Liver (tissue), 9 donors: Measurements from ENCODE around the gene RASA3. TPM values are rescaled to one million over a fixed set of nuclear protein-coding genes. Genes with fewer than 3 reads are reported as not detected.

Experiments used
- DNase-seq: peaks from one replicate; pipeline ENCODE4 v3.0.0-alpha.2; 2017; ENCODE audit warnings: low spot score
- H3K27ac ChIP-seq, 2 donors: one replicate each; pipeline ENCODE4 v1.7.0; 2013; ENCODE audit warnings: inconsistent platforms in 2 of 2, low read length in 2 of 2, control low read depth in 1 of 2, low read depth in 1 of 2, mild to moderate bottlenecking in 1 of 2
- H3K27me3 ChIP-seq, 4 donors: one replicate each; pipeline versions ENCODE4 v1.6.1 to v1.7.0; 2013; ENCODE audit warnings: low read length in 3 of 4, inconsistent platforms in 1 of 4, mild to moderate bottlenecking in 1 of 4, moderate library complexity in 1 of 4; ENCODE audit not compliant: control insufficient read depth in 4 of 4, insufficient read depth in 4 of 4
- H3K36me3 ChIP-seq, 4 donors: one replicate each; pipeline versions ENCODE4 v1.6.1 to v1.7.0; 2013; ENCODE audit warnings: low read length in 3 of 4, mild to moderate bottlenecking in 3 of 4, low read depth in 1 of 4, moderate library complexity in 1 of 4; ENCODE audit not compliant: control insufficient read depth in 4 of 4, insufficient read depth in 3 of 4
- H3K4me1 ChIP-seq, 4 donors: one replicate each; pipeline versions ENCODE4 v1.6.1 to v1.7.0; 2013; ENCODE audit warnings: low read length in 3 of 4, mild to moderate bottlenecking in 3 of 4, moderate library complexity in 1 of 4; ENCODE audit not compliant: control insufficient read depth in 4 of 4, insufficient read depth in 4 of 4
- H3K4me3 ChIP-seq, 3 donors: one replicate each; pipeline versions ENCODE4 v1.6.1 to v1.7.0; 2013; ENCODE audit warnings: low read length in 3 of 3, control low read depth in 1 of 3, low read depth in 1 of 3, mild to moderate bottlenecking in 1 of 3
- H3K9ac ChIP-seq, 2 donors: one replicate each; pipeline ENCODE4 v1.7.0; 2013; ENCODE audit warnings: low read length in 2 of 2, mild to moderate bottlenecking in 2 of 2, moderate library complexity in 2 of 2, control low read depth in 1 of 2, low read depth in 1 of 2
- H3K9me3 ChIP-seq, 4 donors: one replicate each; pipeline versions ENCODE4 v1.6.1 to v1.7.0; 2013; ENCODE audit warnings: low read length in 3 of 4; ENCODE audit not compliant: control insufficient read depth in 4 of 4
- ATF3 ChIP-seq: IDR thresholded peaks from 2 replicates; pipeline ENCODE4 v1.6.1; 2016; ENCODE audit warnings: antibody characterized with exemption
- CTCF ChIP-seq: fragments of 150-350 bp; IDR thresholded peaks from 2 replicates; pipeline ENCODE4 v1.5.1; 2017; ENCODE audit warnings: improper control_type of control experiment, low read depth, low read length; ENCODE audit not compliant: missing input control
- EGR1 ChIP-seq, 2 donors: IDR thresholded peaks; 2 replicates each; pipeline ENCODE4 v1.6.1; 2016 to 2018; ENCODE audit warnings: antibody characterized with exemption in 2 of 2, low read depth in 2 of 2
- FOXA1 ChIP-seq: IDR thresholded peaks from 2 replicates; pipeline ENCODE4 v1.6.1; 2016; ENCODE audit warnings: antibody characterized with exemption
- FOXA2 ChIP-seq: IDR thresholded peaks from 2 replicates; pipeline ENCODE4 v1.6.1; 2016; ENCODE audit warnings: antibody characterized with exemption
- GABPA ChIP-seq, 2 donors: IDR thresholded peaks in 1 of 2; conservative IDR thresholded peaks in 1 of 2; 2 replicates each; pipeline ENCODE4 v1.6.1; 2016; ENCODE audit warnings: antibody characterized with exemption in 2 of 2, mild to moderate bottlenecking in 1 of 2, moderate library complexity in 1 of 2
- HNF4A ChIP-seq, 2 donors: conservative IDR thresholded peaks; 2 replicates each; pipeline ENCODE4 v1.6.1; 2016; ENCODE audit warnings: antibody characterized with exemption in 2 of 2, mild to moderate bottlenecking in 2 of 2
- HNF4G ChIP-seq: IDR thresholded peaks from 2 replicates; pipeline ENCODE4 v1.6.1; 2016; ENCODE audit warnings: antibody characterized with exemption
- JUND ChIP-seq, 2 donors: IDR thresholded peaks; 2 replicates each; pipeline ENCODE4 v1.6.1; 2016; ENCODE audit warnings: antibody characterized with exemption in 2 of 2
- MAX ChIP-seq: IDR thresholded peaks from 2 replicates; pipeline ENCODE4 v1.6.1; 2016; ENCODE audit warnings: antibody characterized with exemption
- NR2F2 ChIP-seq: IDR thresholded peaks from 2 replicates; pipeline ENCODE4 v1.6.1; 2016; ENCODE audit warnings: antibody characterized with exemption
- RAD21 ChIP-seq, 2 donors: IDR thresholded peaks; 2 replicates each; pipeline ENCODE4 v1.6.1; 2016; ENCODE audit warnings: antibody characterized with exemption in 2 of 2, mild to moderate bottlenecking in 2 of 2
- REST ChIP-seq: IDR thresholded peaks from 2 replicates; pipeline ENCODE4 v1.6.1; 2016; ENCODE audit warnings: antibody characterized with exemption, mild to moderate bottlenecking
- RXRA ChIP-seq, 2 donors: IDR thresholded peaks; 2 replicates each; pipeline ENCODE4 v1.6.1; 2017 to 2018; ENCODE audit warnings: antibody characterized with exemption in 2 of 2, mild to moderate bottlenecking in 1 of 2
- SP1 ChIP-seq: IDR thresholded peaks from 2 replicates; pipeline ENCODE4 v1.6.1; 2018; ENCODE audit warnings: antibody characterized with exemption, mild to moderate bottlenecking
- TAF1 ChIP-seq: conservative IDR thresholded peaks from 2 replicates; pipeline ENCODE4 v1.6.1; 2016; ENCODE audit warnings: antibody characterized with exemption, mild to moderate bottlenecking
- YY1 ChIP-seq: IDR thresholded peaks from 2 replicates; pipeline ENCODE4 v1.6.1; 2016; ENCODE audit warnings: antibody characterized with exemption, mild to moderate bottlenecking
- ZBTB33 ChIP-seq: IDR thresholded peaks from 2 replicates; pipeline ENCODE4 v1.6.1; 2016; ENCODE audit warnings: antibody characterized with exemption
- WGBS: extraction: QIAGEN DNeasy Blood & Tissue Kit; methylation state at CpG from one replicate; pipeline ENCODE4 v1.1.7; 2013; 5-methylcytosine and 5-hydroxymethylcytosine counted together
- polyA plus RNA-seq, 2 donors: library from polyadenylated mRNA; stranded (reverse) in 1 of 2; unstranded in 1 of 2; fragments of 200-250 nt in 1 of 2; fragments of >200 nt in 1 of 2; fragmentation: Nextera tagmentation in 1 of 2; extraction: Ambion mirVana in 1 of 2; gene quantifications; one replicate each; pipeline versions ENCODE4 v1.2.1 to v1.2.3, GENCODE V29; 2013 to 2015
- total RNA-seq, 2 donors: library from RNA; depleted of rRNA; stranded (reverse); fragments of >200 nt; gene quantifications; one replicate each; pipeline ENCODE4 v1.2.3, GENCODE V29; 2014
- donor health status: healthy.
- donor health status: healthy.
- donor health status: healthy.
- donor health status: healthy.
- donor health status: healthy.

The RASA3 gene
- total and polyA plus RNA-seq, 4 donors, result 0.64 to 5.9 (median 3.8) TPM

GRCh38 chr13:114065141-114065925, 67.1 kb downstream of the RASA3 start:
- peaks cover 0 to 7% (median 2%) of the 10 kb centered on the region in 4 donors for H3K4me1 ChIP-seq
- no peaks in the 10 kb centered on the region for H3K27me3 ChIP-seq
- H3K36me3 ChIP-seq, result no peaks in the 10 kb centered on the region
- no peaks in the 10 kb centered on the region for H3K9me3 ChIP-seq
- peak overlapping the region; percentile 69 to 77 for H3K27ac ChIP-seq
- DNase-seq, result no peak
- no peak for TF ChIP-seq GABPA (IDR thresholded peaks at IDR 0.05 in 1 of 2, conservative IDR thresholded peaks at IDR 0.05 in 1 of 2)
- peak in 1 of 2 donors; percentile 39 for TF ChIP-seq RAD21 (IDR thresholded peaks at IDR 0.05)
- TF ChIP-seq HNF4G, result no peak
- TF ChIP-seq MAX, result no peak
- TF ChIP-seq NR2F2, result no peak
- TF ChIP-seq SP1, result peak; percentile 5
- TF ChIP-seq RXRA (IDR thresholded peaks at IDR 0.05), result peak in 1 of 2 donors; percentile 36
- peak; percentile 72 to 74 for TF ChIP-seq JUND (IDR thresholded peaks at IDR 0.05)
- no peak for TF ChIP-seq REST
- TF ChIP-seq ZBTB33, result no peak
- no peak for TF ChIP-seq CTCF
- no peak for TF ChIP-seq TAF1
- no peak for TF ChIP-seq FOXA2
- peak; percentile 50 for TF ChIP-seq YY1
- TF ChIP-seq ATF3, result no peak
- no peak for TF ChIP-seq HNF4A (conservative IDR thresholded peaks at IDR 0.05)
- TF ChIP-seq FOXA1, result no peak
- no peak for TF ChIP-seq EGR1 (IDR thresholded peaks at IDR 0.05; ENCODE audit: low read depth in 2 of 2)
- peak overlapping the region in 1 of 3 donors; percentile 38 for H3K4me3 ChIP-seq
- H3K9ac ChIP-seq, result peak overlapping the region in 1 of 2 donors; percentile 20
- WGBS, result 23% methylated on average over 25 of the region's 25 CpGs
